Fibroblast of villous mesenchyme (primary cell): ENCODE measurements around the gene ZFP91. TPM values are rescaled to one million over a fixed set of nuclear protein-coding genes. Genes with fewer than 3 reads are reported as not detected.

Experiments
- DNase-seq: peaks from one replicate; pipeline ENCODE4 v3.0.0-alpha.2; 2010; ENCODE audit warnings: low read depth
- H3K4me3 ChIP-seq: 2 replicates; pipeline ENCODE4 v1.5.1; 2011; ENCODE audit warnings: low read depth, mild to moderate bottlenecking, low read length
- total RNA-seq: library from RNA; depleted of rRNA; stranded (reverse); fragments of >200 nt; gene quantifications from 2 replicates; pipeline ENCODE4 v1.2.3, GENCODE V29; 2012
- TF ChIP-seq, protein P1 (sequence below): IDR thresholded peaks from 2 replicates; pipeline ENCODE4 v1.5.1; 2012; ENCODE audit warnings: low read depth, mild to moderate bottlenecking, low read length; ENCODE audit not compliant: insufficient read depth

Gene ZFP91
- total RNA-seq, 1 donor, result 68.7 TPM

DNA sequence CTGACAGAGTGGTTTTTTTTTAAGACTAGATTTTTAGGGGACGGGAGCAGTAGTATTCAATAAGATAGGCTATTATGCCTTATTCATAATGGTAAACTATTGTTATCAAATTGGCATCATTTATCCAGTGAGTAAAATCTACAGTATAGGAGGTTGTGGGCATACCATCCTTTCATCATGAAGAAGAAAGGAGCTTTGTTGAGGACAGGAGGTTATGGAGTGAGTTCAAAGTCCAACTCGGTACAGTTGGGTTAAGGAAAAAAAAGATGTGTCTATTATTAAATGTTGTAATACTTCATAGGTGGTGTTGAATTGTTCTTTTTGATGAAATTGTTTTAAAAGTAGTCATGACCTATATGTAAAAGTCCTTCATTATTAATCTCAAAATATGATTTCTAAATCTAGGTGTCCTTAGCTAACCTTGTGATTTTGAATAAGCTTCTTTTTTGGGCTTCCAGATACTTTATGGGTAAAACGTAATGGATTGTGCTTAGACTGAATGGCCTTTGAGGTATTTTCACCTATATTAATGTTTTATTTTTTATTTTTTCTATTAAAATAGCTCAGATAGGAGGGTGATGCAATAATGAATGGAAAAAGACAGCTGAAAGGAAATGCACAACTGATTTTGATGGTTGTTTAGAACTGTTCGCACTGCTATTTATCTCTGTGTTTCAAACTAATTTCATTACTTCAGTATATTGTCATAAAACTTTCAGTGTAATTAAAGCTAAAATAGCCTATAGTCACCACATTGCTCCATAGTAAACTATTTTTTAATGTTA lies 28.3 kb downstream of the ZFP91 start:
- TF ChIP-seq, protein P1, sequence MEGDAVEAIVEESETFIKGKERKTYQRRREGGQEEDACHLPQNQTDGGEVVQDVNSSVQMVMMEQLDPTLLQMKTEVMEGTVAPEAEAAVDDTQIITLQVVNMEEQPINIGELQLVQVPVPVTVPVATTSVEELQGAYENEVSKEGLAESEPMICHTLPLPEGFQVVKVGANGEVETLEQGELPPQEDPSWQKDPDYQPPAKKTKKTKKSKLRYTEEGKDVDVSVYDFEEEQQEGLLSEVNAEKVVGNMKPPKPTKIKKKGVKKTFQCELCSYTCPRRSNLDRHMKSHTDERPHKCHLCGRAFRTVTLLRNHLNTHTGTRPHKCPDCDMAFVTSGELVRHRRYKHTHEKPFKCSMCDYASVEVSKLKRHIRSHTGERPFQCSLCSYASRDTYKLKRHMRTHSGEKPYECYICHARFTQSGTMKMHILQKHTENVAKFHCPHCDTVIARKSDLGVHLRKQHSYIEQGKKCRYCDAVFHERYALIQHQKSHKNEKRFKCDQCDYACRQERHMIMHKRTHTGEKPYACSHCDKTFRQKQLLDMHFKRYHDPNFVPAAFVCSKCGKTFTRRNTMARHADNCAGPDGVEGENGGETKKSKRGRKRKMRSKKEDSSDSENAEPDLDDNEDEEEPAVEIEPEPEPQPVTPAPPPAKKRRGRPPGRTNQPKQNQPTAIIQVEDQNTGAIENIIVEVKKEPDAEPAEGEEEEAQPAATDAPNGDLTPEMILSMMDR, result no peak
- DNase-seq, result no peak

DNA sequence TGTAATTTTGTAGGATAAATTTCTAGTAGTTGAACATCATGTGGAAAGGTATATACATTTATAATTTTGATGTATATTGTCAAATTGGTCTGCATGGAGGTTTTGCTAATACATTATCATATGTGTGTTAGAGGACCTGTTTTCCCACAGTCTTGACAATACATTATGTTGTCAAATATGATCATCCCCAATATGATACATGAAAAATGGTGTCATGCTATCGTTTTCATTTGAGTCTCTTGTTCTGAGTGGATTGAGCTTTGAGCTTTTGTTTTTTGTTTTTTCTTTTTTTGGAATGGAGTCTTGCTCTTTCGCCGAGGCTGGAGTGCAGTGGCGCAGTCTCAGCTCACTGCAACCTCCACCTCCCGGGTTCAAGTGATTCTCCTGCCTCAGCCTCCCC lies 29.5 kb downstream of the ZFP91 start:
- DNase-seq, result no peak
- no peak overlapping the region for H3K4me3 ChIP-seq
- TF ChIP-seq, protein P1, result no peak

More for the DNA sequence above, 28.3 kb downstream of the ZFP91 start:
- no peak overlapping the region for H3K4me3 ChIP-seq

DNA sequence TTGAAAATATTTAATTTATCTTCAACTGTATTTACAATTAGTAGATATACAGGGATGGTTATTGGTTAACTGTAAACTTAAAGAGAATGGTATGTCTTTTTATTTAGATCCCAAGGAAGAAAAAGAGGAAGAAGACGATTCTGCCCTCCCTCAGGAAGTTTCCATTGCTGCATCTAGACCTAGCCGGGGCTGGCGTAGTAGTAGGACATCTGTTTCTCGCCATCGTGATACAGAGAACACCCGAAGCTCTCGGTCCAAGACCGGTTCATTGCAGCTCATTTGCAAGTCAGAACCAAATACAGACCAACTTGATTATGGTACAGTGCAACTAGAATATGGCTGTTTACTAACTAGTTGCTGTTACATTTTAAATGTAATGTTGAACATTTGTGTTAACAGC lies 30.9 kb downstream of the ZFP91 start:
- DNase-seq, result no peak
- TF ChIP-seq, protein P1, result no peak
- H3K4me3 ChIP-seq, result no peak overlapping the region

DNA sequence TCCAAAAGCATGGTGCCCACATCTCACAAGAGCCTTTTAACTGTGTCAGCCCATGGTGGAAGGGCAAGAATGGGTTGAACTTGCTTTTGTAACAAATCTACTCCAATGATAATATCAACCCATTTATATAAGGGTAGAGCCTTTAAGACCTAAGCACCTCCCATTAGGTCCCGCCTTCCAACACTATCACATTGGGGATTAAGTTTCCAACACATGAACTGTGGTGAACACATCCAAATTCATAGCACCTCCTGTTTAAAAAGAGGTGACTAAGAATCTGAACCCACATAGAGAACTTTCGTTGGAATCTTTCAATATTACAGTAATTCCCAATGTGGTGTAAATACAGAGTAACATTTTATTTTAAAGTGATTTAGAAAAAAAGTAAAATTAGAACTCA lies 34.4 kb downstream of the ZFP91 start:
- TF ChIP-seq, protein P1, result no peak
- no peak for DNase-seq
- no peak overlapping the region for H3K4me3 ChIP-seq

DNA sequence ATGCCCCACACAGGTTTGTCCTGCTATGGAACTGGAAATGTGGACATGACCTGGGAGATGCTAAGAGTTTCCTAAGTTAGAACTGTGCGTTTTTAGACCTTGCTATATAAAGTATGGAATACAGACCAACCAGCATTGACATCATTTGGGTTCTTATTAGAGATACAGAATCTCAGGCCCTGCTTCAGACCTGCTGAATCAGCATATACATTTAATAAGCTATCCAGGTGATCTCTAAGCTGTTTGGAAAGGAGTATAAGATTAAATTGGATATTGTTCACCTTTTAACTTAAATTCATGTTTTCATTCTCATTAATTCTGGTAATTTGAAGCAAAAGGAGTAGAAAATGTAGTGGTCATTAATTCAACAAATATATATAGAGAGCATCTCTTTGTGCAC lies 36.7 kb downstream of the ZFP91 start:
- no peak overlapping the region for H3K4me3 ChIP-seq
- DNase-seq, result no peak

DNA sequence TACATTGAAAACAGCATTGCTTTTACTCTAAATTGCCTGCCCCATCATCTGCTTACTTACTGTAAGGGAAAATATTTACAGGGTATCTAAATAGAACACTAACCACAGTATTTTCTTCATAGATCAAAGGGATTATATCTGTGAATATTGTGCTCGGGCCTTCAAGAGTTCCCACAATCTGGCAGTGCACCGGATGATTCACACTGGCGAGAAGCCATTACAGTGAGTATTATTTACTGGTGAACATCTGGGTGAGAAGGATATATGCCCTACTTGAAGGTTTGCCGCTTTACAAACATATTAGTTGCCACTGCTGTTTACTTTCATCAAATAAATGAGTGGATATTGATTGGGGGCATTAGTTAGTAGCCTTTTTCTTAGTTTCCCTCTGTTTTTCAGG lies 37.7 kb downstream of the ZFP91 start:
- TF ChIP-seq, protein P1, result no peak
- H3K4me3 ChIP-seq, result no peak overlapping the region
- peak; percentile 97 for DNase-seq

More for the DNA sequence above, 36.7 kb downstream of the ZFP91 start:
- TF ChIP-seq, protein P1, result no peak
